ENCODE data around the gene ST7.

- TF ChIP-seq IRF1 (CRISPR knock-in tag; IDR thresholded peaks at IDR 0.05): no peak
- no peak for TF ChIP-seq CTCF (IDR thresholded peaks at IDR 0.05)
- no peak for TF ChIP-seq AFF4 (CRISPR knock-in tag; IDR thresholded peaks at IDR 0.05; ENCODE audit: borderline replicate concordance)
- no peak for TF ChIP-seq TEAD1 (CRISPR knock-in tag; IDR thresholded peaks at IDR 0.05)
Measured at GRCh38 chr7:117139397-117139984, 186.2 kb downstream of the ST7 start.

Measured in WTC11 (cell line).